ENCODE results near the gene SLC39A5.

DNA sequence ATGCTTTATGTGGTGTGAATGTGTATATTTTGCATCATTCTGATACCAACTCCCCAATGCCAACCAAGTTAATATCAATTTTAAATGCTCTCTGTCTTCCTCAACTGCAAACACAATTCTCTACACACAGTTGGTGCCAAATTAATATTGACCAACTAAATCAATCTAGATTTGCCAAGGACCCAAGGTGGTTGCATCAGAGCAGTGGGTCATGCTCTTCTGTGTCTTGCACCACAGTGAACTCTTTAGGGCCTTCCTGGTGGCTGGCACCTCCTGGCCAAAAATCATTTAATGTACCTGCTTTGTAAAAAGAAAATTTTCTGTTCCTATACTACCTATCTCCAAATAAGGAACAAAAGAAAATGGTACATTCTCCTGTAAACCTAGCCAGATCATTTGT is 51.0 kb downstream of the SLC39A5 start:
- TF ChIP-seq, protein P1, sequence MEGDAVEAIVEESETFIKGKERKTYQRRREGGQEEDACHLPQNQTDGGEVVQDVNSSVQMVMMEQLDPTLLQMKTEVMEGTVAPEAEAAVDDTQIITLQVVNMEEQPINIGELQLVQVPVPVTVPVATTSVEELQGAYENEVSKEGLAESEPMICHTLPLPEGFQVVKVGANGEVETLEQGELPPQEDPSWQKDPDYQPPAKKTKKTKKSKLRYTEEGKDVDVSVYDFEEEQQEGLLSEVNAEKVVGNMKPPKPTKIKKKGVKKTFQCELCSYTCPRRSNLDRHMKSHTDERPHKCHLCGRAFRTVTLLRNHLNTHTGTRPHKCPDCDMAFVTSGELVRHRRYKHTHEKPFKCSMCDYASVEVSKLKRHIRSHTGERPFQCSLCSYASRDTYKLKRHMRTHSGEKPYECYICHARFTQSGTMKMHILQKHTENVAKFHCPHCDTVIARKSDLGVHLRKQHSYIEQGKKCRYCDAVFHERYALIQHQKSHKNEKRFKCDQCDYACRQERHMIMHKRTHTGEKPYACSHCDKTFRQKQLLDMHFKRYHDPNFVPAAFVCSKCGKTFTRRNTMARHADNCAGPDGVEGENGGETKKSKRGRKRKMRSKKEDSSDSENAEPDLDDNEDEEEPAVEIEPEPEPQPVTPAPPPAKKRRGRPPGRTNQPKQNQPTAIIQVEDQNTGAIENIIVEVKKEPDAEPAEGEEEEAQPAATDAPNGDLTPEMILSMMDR (IDR thresholded peaks at IDR 0.05): no peak
- TF ChIP-seq POLR2A (IDR thresholded peaks at IDR 0.05): no peak
- TF ChIP-seq EP300 (IDR thresholded peaks at IDR 0.05): no peak
